ENCODE results near the gene GRXCR1. TPM values are rescaled to one million over a fixed set of nuclear protein-coding genes. Genes with fewer than 3 reads are reported as not detected.

Gene GRXCR1
- polyA plus RNA-seq, 1 of the 3 experiments (the other 2 are of a cell fraction): not detected

GRCh38 chr4:42905591-42905990 is 13.1 kb downstream of the GRXCR1 start:
- Histone ChIP-seq H3F3A (replicated peaks; ENCODE audit: insufficient read depth) (no peaks in the 10 kb centered on the region), H4K20me1 (ENCODE audit: insufficient read depth) (no peaks in the 10 kb centered on the region), H3K9me3 (no peaks in the 10 kb centered on the region), H3K27me3 (ENCODE audit: insufficient read depth) (no peaks in the 10 kb centered on the region), H3K79me2 (ENCODE audit: insufficient read depth) (no peaks in the 10 kb centered on the region), H3K9ac (no peak overlapping the region), H3K4me3 (ENCODE audit: low read depth in 2 of 2, low read length in 1 of 2) (no peak overlapping the region), H3K27ac (ENCODE audit: low read depth in 2 of 2, low read length in 1 of 2) (no peak overlapping the region), H3K36me3 (replicated peaks in 1 of 2; ENCODE audit: control insufficient read depth in 1 of 2, insufficient read depth in 2 of 2, low read length in 1 of 2) (no peaks in the 10 kb centered on the region), H3K4me2 (no peak overlapping the region), H2AFZ (ENCODE audit: low read depth) (no peak overlapping the region), H3K4me1 (ENCODE audit: control insufficient read depth in 1 of 2, insufficient read depth in 2 of 2, low read depth in 1 of 2, low read length in 1 of 2) (peaks cover 0 to 10% of the 10 kb centered on the region in 2 experiments; a peak in 1 of 4 replicates), H3K9me2 (no peaks in the 10 kb centered on the region)
- POLR2A ChIA-PET: no interaction called here
- TF ChIP-seq YY1 (IDR thresholded peaks at IDR 0.05; ENCODE audit: low read depth): no peak
- no peak for TF ChIP-seq RAD21 (IDR thresholded peaks at IDR 0.05; ENCODE audit: low read length)
- no peak for TF ChIP-seq MXI1 (IDR thresholded peaks at IDR 0.05; ENCODE audit: low read depth, low read length)
- TF ChIP-seq TCF12 (IDR thresholded peaks at IDR 0.05): no peak
- no peak for TF ChIP-seq USF1 (IDR thresholded peaks at IDR 0.05; ENCODE audit: borderline replicate concordance, low read depth)
- TF ChIP-seq RXRA (IDR thresholded peaks at IDR 0.05; ENCODE audit: borderline replicate concordance, low read depth): no peak
- TF ChIP-seq SIN3A (IDR thresholded peaks at IDR 0.05; ENCODE audit: borderline replicate concordance, low read depth, low read length): no peak
- no peak for TF ChIP-seq RFX5 (IDR thresholded peaks at IDR 0.05; ENCODE audit: low read length)
- TF ChIP-seq RCOR1 (IDR thresholded peaks at IDR 0.05; ENCODE audit: low read length): no peak
- no peak for TF ChIP-seq FOSL2 (IDR thresholded peaks at IDR 0.05; ENCODE audit: borderline replicate concordance, low read depth)
- no peak for DNase-seq
- 59% methylated on average over 3 of the region's 3 CpGs for WGBS (ENCODE audit: low lambda C conversion rate)
- CTCF ChIA-PET: interaction anchor here (1.0 to 1.1 kb wide), 2 partner anchors 21 to 41 kb away, joined by 3 read pairs; no protein-coding TSS in a partner anchor

- WGBS (ENCODE audit: low lambda C conversion rate): 31% methylated on average over 1 of the region's 1 CpG
- Histone ChIP-seq H3K79me2 (ENCODE audit: insufficient read depth) (no peaks in the 10 kb centered on the region), H3K9me3 (no peaks in the 10 kb centered on the region), H3K36me3 (replicated peaks in 1 of 2; ENCODE audit: control insufficient read depth in 1 of 2, insufficient read depth in 2 of 2, low read length in 1 of 2) (no peaks in the 10 kb centered on the region), H3K4me1 (ENCODE audit: control insufficient read depth in 1 of 2, insufficient read depth in 2 of 2, low read depth in 1 of 2, low read length in 1 of 2) (peaks cover 0 to 10% of the 10 kb centered on the region in 2 experiments; a peak in 1 of 4 replicates), H3K27ac (ENCODE audit: low read depth in 2 of 2, low read length in 1 of 2) (no peak overlapping the region), H4K20me1 (ENCODE audit: insufficient read depth) (no peaks in the 10 kb centered on the region), H3F3A (replicated peaks; ENCODE audit: insufficient read depth) (no peaks in the 10 kb centered on the region), H3K27me3 (ENCODE audit: insufficient read depth) (no peaks in the 10 kb centered on the region), H3K4me2 (no peak overlapping the region), H2AFZ (ENCODE audit: low read depth) (no peak overlapping the region), H3K9me2 (no peaks in the 10 kb centered on the region), H3K4me3 (ENCODE audit: low read depth in 2 of 2, low read length in 1 of 2) (no peak overlapping the region), H3K9ac (no peak overlapping the region)
- POLR2A ChIA-PET: no interaction called here
- DNase-seq: no peak
- CTCF ChIA-PET: interaction anchor here (1.1 kb wide), 1 partner anchor 42 kb away, joined by 3 read pairs; no protein-coding TSS in a partner anchor
- no peak for TF ChIP-seq MXI1 (IDR thresholded peaks at IDR 0.05; ENCODE audit: low read depth, low read length)
- TF ChIP-seq POLR2AphosphoS5 (IDR thresholded peaks at IDR 0.05; ENCODE audit: low read depth, low read length): no peak
- no peak for TF ChIP-seq USF2 (IDR thresholded peaks at IDR 0.05; ENCODE audit: borderline replicate concordance, low read depth, low read length)
- TF ChIP-seq NRF1 (IDR thresholded peaks at IDR 0.05; ENCODE audit: low read depth, low read length): no peak
- TF ChIP-seq MAX (IDR thresholded peaks at IDR 0.05; ENCODE audit: low read depth): no peak
- TF ChIP-seq EP300 (IDR thresholded peaks at IDR 0.05; ENCODE audit: borderline replicate concordance in 1 of 2, low read depth in 1 of 2, low read length in 1 of 2): no peak
- TF ChIP-seq IRF3 (IDR thresholded peaks at IDR 0.05; ENCODE audit: low read depth, low read length): no peak
- TF ChIP-seq EZH2phosphoT487 (IDR thresholded peaks at IDR 0.05; ENCODE audit: borderline replicate concordance, low read depth): no peak
- TF ChIP-seq RFX5 (IDR thresholded peaks at IDR 0.05; ENCODE audit: low read length): no peak
- TF ChIP-seq RCOR1 (IDR thresholded peaks at IDR 0.05; ENCODE audit: low read length): no peak
- TF ChIP-seq CHD2 (IDR thresholded peaks at IDR 0.05; ENCODE audit: low read length, partially characterized antibody): no peak
- TF ChIP-seq TEAD4 (IDR thresholded peaks at IDR 0.05; ENCODE audit: borderline replicate concordance, insufficient read depth): no peak
- no peak for TF ChIP-seq GATA2 (CRISPR knock-in tag; IDR thresholded peaks at IDR 0.05)
- TF ChIP-seq ZBTB33 (IDR thresholded peaks at IDR 0.05; ENCODE audit: borderline replicate concordance, low read depth): no peak
- no peak for TF ChIP-seq FOSL2 (IDR thresholded peaks at IDR 0.05; ENCODE audit: borderline replicate concordance, low read depth)
- TF ChIP-seq TCF12 (IDR thresholded peaks at IDR 0.05): no peak
- TF ChIP-seq FOXJ3 (CRISPR knock-in tag; IDR thresholded peaks at IDR 0.05): no peak
Observed at GRCh38 chr4:42906341-42906740, 13.8 kb downstream of the GRXCR1 start.

Data from SK-N-SH (cell line).